AG08395 (cell line): Measurements from ENCODE around the gene PRDM16.

Experiments
- DNase-seq: peaks from one replicate; pipeline ENCODE4 v3.0.0; 2012; ENCODE audit warnings: mixed read lengths, low spot score

The PRDM16 gene

DNA sequence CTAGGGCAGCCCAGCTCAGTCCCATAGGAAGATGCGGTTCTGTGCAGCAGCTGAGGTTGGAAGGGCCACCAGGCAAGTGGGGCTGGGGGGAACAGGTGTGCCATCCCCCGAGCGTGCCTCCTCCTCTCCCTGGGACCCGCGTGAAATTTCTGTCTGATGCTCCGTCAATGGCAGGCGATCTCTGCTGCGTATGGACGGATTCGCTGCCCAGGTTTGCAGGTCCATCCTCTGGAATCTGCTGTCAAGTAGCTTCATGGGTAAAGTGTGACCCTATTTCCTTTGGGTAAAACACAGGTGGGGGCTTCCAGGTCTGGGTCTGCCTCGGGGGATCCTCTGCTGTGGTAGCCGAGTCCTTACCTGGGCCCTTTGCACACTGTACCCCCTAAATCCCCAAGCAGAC, 270.9 kb downstream of the PRDM16 start:
- no peak for DNase-seq

DNA sequence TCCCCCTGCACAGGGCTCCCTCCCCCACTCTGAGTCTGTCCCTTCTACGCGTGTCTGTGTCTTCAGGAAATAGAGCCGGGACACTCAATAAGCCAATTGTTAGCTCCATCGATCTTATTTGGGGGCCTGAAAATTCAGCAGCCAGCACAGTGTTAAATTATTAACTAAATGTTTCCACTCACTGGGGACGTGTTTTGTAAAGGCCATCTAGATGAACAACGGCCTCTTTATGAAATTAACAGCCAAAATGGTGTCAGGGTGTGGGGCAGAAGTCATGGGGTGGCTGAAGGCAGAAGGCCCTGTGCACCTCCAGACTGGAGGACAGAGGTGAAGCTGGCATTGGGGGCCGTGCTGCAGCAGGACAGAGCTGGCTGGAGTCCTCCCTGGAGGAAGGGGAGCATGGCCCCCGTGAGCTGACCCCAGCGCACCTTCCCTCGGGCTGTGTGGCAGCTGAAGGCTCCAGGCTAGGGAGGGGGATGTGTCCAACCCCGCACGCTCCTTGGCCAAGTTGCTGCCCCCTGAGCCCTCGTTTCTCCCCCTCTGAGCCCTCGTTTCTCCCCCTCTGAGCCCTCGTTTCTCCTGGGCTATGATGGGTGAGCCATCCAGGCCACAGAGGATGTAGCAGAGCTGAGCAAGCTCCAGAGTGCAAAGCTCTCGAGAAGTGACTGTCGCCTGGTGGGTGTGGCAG, 271.7 kb downstream of the PRDM16 start:
- DNase-seq = no peak

GRCh38 chr1:3341236-3341994, 272.4 kb downstream of the PRDM16 start:
- DNase-seq = no peak

DNA sequence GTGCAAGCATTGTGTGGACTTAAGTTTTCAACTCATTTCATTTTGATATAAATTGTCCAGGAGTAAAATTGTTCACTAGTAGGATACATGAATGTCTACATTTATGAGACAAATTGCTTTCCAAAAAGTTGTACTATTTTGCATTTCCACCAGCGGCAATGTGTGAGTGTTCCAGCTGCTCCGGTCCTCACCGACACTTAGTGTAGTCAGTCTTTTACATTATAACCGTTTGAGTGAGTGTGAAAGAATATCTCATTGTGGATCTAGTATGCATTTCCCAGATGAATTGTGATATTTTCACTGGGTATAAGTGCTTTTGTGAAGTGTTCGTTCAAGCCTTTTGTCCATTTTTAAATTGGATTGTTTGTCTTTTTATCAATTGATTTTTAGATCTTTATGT, 274.0 kb downstream of the PRDM16 start:
- DNase-seq = no peak

DNA sequence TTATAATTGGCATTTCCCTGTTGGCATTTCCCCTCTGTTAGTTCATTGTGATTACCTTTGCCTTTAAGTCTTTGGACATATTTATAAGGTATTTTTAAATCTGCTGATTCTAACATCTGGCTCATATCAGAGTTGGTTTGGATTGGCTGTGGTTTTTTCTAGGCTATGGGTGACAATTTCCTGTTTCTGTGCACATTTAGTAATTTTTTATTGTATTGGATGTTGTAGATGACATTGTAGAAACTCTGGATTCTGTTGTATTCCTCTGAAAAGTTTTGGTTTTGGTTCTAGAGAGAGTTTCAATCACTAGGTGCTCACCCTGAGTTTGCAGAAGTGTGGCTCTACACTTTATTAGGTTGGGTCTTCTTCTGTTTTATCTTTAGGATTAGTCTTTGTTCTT, 275.4 kb downstream of the PRDM16 start:
- DNase-seq = no peak

GRCh38 chr1:3345792-3346191, 276.8 kb downstream of the PRDM16 start:
- DNase-seq = no peak

DNA sequence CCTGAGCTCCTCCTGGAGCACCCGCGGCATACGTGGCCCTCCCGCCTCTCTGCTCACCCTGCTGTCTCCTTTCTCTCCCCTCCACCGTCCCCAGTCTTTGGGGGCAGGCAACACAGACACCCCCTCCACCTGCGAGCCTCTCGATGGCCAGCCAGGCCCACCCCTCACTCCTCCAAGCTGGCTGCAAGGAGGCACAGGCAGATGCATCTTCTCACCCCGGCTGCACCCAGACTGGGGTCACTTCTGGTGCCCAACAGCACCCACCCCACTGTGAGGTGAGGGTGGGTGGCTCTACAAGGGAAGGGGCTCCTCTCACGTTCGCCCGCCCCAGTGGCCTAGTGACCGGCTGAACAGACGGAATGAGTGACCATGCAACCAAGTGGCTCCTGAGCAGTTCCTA, 277.5 kb downstream of the PRDM16 start:
- no peak for DNase-seq

DNA sequence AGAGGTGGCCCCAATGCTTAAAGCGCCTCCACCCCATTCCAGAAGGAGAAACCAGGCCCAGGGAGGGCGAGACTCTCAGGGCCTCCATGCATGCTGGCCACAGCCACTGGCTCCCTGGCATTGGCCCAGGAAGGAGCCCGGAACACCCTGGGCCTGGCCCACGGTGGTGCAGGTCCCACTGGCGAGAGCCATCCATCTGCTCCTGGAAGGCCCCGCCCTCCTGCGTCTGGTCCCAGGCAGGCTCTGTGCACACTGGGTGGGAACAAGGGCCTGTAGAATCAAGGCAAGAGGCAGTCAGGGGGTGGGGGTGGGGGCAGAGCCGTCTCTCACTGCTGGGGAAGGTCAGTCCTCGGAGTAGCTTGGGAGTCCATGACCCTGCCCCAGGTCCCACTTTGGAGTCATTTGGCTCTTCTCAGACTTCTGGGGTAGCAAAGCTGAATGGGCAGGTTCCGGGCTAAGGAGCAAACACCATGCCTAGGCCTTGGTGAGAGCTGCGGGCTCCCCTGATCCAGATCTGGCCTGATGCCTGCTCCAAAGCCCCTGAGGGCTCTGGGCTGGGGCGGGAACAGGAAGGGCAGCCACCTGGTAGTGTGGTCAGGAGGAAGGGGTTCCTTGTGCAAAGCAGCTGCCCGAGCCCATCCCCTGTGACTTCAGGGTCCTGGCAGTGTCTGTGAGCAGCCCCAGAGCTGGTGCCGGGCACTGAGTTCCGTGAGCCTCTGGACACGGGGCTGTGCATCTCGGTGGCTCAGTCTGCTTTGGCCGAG, 278.4 kb downstream of the PRDM16 start:
- no peak for DNase-seq

DNA sequence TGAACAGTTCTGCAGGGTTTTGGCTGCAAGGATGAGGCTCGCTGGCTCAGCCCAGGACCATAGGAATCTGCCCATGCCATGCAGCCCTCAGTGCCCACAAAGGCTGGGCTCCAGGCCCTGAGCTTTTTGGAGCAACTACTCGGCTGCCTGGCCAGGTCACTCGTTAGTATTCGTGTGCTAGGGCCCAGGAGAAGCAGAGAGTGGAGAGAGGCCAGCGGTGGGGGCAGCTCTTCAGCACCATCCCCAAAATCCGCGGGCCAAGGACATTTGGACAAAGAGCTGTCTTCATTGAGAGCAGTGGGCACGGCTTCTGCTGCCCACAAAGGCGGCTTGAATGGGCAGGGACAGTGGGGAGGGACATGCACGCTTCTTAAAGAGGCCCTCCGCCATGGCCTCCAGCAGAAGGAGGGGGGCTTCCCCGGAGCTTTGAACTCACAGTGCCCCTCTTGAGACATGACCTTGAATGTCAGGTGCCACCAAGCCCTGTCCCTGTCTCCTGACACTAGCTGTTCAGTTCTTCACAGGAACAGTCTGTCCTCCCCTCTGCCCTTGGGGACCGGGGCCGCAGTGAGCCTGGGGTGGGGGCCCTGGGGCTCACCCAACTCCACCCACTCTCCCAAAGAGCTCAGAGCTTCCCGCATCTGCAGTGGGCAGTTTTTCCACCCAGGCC, 279.3 kb downstream of the PRDM16 start:
- DNase-seq = no peak

DNA sequence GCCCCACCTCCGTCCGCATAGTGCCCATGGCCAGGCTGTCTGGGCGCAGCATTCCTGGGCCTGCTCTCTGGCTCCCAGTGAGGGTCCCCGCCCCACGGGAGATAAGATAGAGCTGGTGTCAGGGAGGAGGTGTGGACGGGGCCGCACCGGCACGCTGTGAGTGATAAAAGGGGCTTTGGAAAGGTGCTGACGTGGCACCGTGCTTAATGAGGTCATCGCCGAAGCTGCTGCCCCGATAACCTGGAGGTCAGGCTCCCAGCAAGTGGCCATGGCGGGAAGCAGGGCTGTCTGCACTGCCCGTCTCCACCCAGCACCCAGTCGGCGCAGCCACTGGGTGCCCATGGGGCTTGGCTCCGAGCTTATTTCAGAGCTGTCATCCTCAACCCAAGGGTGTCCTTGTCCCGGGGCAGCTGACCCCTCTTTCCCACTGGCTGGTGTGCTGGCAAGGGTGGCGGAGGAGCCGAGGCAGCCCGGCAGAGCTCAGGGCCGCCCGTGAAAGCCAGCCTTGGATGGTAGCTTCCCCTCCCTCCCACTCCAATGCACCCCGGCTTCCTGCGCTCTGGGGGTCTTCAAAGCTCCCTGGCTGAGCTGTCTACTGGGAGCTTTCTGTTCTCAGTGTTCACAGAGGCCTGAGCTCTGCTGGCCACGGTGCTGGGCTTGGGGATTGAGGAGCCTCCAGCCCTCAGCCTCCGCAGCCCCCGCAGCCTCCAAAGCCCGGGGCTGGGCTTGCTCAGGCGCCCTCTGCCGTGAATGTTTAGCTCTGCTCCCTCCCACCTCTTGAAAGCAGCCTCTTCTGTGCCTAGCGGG, 280.4 kb downstream of the PRDM16 start:
- DNase-seq = no peak

DNA sequence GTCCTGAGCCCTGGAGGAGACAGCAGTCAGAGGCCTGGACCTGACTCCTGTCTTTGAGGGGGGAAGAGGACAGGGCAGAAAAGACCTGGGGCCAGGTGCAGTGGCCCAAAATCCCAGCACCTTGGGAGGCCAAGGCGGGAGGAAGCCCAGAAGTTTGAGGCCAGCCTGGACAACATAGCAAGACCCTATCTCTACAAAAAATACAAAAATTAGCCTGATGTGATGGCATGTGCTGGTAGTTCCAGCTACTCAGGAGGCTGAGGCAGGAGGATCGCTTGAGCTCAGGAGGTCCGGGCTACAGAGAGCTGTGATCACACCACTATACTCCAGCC, 280.9 kb downstream of the PRDM16 start:
- no peak for DNase-seq

- peak; percentile 33 for DNase-seq
These were observed 281.7 kb downstream of the PRDM16 start for GRCh38 chr1:3350506-3351261.

DNA sequence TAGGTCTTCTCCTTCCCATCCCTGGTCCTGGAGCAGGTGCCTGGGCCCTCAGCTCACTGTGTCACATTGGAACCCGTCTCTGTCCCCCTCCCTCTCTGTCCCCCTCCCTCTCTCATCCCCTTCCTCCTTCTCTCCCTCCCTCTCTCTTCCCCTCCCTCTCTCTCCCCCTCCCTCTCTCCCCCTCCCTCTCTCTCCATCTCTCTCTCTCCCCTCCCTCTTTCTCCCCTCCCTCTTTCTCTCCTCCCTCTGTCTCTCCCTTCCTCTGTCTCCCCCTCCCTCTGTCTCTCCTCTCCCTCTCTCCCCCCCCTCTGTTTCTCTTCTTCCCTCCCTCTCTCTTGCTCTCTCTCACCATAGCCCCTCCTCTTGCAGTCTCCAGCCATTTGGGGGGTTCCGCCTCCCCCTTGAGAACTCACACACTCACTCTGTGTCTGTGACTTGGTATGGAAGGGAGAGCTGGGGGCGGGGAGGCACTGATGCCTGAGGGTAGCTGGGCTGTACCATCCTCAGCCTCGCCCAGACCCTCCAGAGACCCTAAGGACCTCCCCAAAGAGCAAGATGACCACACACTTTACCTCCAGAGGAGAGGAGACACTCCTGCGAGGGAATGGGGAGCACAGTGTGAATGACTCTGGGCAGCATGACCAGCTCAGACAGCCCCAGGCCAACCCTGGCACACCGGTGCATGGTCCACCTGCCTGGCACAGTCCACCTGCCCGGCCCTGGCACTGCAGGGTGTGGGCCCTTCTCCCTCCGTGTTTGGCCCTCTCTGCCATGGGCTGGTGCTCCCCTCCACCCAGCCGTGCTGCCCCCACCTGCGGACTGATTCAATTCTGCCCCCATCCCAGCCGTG, 282.7 kb downstream of the PRDM16 start:
- no peak for DNase-seq

DNA sequence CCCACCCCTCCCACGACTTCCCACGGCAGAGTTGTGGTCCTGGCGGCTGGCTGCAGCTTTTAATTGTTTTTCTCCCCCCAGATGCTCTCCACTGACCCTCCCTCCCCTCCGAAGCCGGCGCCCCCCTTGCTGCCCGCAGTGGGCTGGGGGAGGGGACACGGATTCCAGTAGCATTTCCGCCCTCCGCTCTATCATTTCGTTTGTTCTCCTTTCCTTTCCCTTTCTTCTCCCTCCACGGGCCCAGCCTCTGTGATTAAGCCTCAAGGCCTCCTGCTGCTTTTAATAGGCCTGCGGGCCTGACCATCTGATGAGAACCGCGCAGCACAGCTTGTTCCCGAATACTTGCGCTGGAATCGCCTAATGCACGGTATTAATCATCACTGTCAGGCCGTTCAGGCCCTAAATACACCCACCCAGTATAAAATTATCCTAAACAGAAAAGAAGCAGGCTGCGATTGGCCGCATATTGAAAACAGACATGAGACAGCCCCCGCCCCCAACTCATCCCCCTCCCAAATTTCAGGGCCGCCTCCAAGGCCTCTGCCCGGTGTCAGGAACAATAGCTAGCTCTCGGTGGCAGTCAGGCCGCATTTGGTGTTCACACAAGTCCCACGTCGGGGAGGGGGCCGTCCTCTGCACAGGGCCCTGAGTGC, 283.4 kb downstream of the PRDM16 start:
- peak; percentile 60 for DNase-seq

DNA sequence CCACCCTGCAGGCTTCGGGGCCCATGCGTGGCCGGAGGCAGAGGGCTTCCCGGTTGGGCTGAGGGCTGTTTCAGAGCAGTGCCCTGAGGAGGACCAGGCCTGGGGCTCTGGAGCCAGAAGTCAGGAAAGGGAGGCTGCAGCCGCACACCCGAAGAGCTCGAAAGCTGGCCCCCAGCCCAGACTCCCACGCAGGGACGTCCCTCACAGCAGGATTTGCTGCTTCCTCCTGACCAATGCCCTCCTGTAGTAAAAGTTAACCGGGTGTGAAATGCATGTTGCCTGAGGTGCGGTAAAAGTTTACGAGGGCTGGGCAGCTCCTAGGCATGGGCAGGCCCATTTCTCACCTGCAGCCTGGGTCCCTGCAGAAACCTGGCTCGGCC, 283.9 kb downstream of the PRDM16 start:
- no peak for DNase-seq

GRCh38 chr1:3353876-3354275, 284.9 kb downstream of the PRDM16 start:
- DNase-seq = no peak

GRCh38 chr1:3355089-3355488, 286.1 kb downstream of the PRDM16 start:
- DNase-seq = no peak

DNA sequence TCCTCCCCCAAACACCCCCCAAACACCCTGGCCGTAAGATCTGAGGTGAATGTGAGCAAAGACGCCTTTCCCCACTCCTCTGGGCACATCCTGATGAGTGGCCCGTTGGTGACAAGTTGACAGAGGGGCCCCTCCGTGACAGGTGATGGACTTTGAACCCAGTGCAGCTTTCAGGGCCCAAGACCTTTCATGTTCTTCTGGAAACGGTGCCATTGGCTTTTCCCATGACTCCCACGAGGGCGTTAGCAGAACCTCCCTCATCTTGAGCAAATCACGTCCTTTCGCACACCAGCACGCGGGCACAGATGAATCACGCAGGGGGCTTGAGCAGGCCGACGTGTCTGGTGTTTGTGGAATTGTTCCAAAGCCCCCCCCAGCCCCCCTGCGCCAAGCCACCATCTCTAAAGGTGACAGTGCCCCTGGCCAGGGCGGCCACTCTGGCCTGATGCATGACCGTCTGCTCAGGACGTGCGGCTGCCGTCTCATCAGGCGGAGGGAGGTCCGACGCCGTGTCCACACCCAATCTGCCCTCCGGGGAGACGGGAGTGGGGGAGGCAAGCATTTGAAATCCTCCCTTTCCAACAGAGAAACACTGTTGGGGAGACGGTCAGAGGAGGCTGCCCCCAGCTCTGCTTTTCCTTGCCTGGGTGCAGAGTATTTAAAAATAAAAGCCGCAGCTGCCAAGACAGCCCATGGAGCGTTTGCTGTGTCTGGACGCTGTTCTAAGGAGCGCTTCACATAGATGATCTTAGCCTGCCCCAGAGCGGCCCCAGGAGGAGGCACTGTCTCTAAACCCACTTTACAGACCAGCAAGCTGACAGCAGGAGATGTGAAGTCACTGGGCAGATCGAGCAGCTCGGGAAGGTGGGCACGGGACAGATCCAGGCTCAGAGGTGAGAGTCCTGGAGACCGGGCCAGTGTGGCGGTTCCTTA, 287.2 kb downstream of the PRDM16 start:
- no peak for DNase-seq
